Measurements from ENCODE around the gene DSTYK. TPM values are rescaled to one million over a fixed set of nuclear protein-coding genes. Genes with fewer than 3 reads are reported as not detected.

Gene DSTYK
- polyA plus RNA-seq, 1 of the 3 experiments (the other 2 are of a cell fraction) = 4.4 TPM

GRCh38 chr1:205237526-205238484 is 26.3 kb upstream of the DSTYK start (continued):
- no peak for TF ChIP-seq REST (IDR thresholded peaks at IDR 0.05; ENCODE audit: low read depth, low read length)
- no peak for TF ChIP-seq ELF1 (IDR thresholded peaks at IDR 0.05)
- no peak for TF ChIP-seq MAX (IDR thresholded peaks at IDR 0.05; ENCODE audit: low read depth)

GRCh38 chr1:205236951-205237475 is 25.5 kb upstream of the DSTYK start:
- CTCF ChIA-PET = interaction anchor here (1.2 to 4.7 kb wide), 4 partner anchors 19 to 248 kb away, joined by 3 to 39 read pairs (median 6); no protein-coding TSS in a partner anchor
- Histone ChIP-seq H3K9ac (no peak overlapping the region), H4K20me1 (ENCODE audit: insufficient read depth) (no peaks in the 10 kb centered on the region), H2AFZ (ENCODE audit: low read depth) (no peak overlapping the region), H3K27me3 (ENCODE audit: insufficient read depth) (no peaks in the 10 kb centered on the region), H3K9me2 (no peaks in the 10 kb centered on the region), H3K36me3 (replicated peaks in 1 of 2; ENCODE audit: control insufficient read depth in 1 of 2, insufficient read depth in 2 of 2, low read length in 1 of 2) (no peaks in the 10 kb centered on the region), H3K4me2 (no peak overlapping the region), H3K79me2 (ENCODE audit: insufficient read depth) (no peaks in the 10 kb centered on the region), H3K4me3 (ENCODE audit: low read depth in 2 of 2, low read length in 1 of 2) (no peak overlapping the region), H3K9me3 (no peaks in the 10 kb centered on the region), H3K4me1 (ENCODE audit: control insufficient read depth in 1 of 2, insufficient read depth in 2 of 2, low read depth in 1 of 2, low read length in 1 of 2) (peaks cover 0 to 2% of the 10 kb centered on the region in 2 experiments; a peak in 1 of 4 replicates), H3F3A (replicated peaks; ENCODE audit: insufficient read depth) (no peaks in the 10 kb centered on the region), H3K27ac (ENCODE audit: low read depth in 2 of 2, low read length in 1 of 2) (no peak overlapping the region)
- no peak for DNase-seq
- no peak for TF ChIP-seq RXRA (IDR thresholded peaks at IDR 0.05; ENCODE audit: borderline replicate concordance, low read depth)
- no peak for TF ChIP-seq JUND (IDR thresholded peaks at IDR 0.05)
- no peak for TF ChIP-seq FOSL2 (IDR thresholded peaks at IDR 0.05; ENCODE audit: borderline replicate concordance, low read depth)
- no peak for TF ChIP-seq RAD21 (IDR thresholded peaks at IDR 0.05; ENCODE audit: low read length)
- TF ChIP-seq ELF1 (IDR thresholded peaks at IDR 0.05) = no peak
- no peak for TF ChIP-seq TCF12 (IDR thresholded peaks at IDR 0.05)
- 91% methylated on average over 4 of the region's 4 CpGs for WGBS (ENCODE audit: low lambda C conversion rate)
- POLR2A ChIA-PET = no interaction called here

- DNase-seq = no peak
- no peak overlapping the region for H3K4me3 ChIP-seq (ENCODE audit: low read depth in 2 of 2, low read length in 1 of 2)
- no peak overlapping the region for H3K9ac ChIP-seq
- no peaks in the 10 kb centered on the region for H3K9me3 ChIP-seq
- no peaks in the 10 kb centered on the region for H3K79me2 ChIP-seq (ENCODE audit: insufficient read depth)
- no peaks in the 10 kb centered on the region for H3K36me3 ChIP-seq (replicated peaks in 1 of 2; ENCODE audit: control insufficient read depth in 1 of 2, insufficient read depth in 2 of 2, low read length in 1 of 2)
- no peaks in the 10 kb centered on the region for H3K9me2 ChIP-seq
- H2AFZ ChIP-seq (ENCODE audit: low read depth) = no peak overlapping the region
- 91% methylated on average over 8 of the region's 8 CpGs for WGBS (ENCODE audit: low lambda C conversion rate)
- POLR2A ChIA-PET = no interaction called here
- H3F3A ChIP-seq (replicated peaks; ENCODE audit: insufficient read depth) = no peaks in the 10 kb centered on the region
- H3K27ac ChIP-seq (ENCODE audit: low read depth in 2 of 2, low read length in 1 of 2) = no peak overlapping the region
- no peaks in the 10 kb centered on the region for H3K27me3 ChIP-seq (ENCODE audit: insufficient read depth)
- CTCF ChIA-PET = interaction anchor here (1.2 to 4.7 kb wide), 4 partner anchors 19 to 247 kb away, joined by 3 to 39 read pairs (median 6); no protein-coding TSS in a partner anchor
- peaks cover 0 to 2% of the 10 kb centered on the region in 2 experiments; a peak in 1 of 4 replicates for H3K4me1 ChIP-seq (ENCODE audit: control insufficient read depth in 1 of 2, insufficient read depth in 2 of 2, low read depth in 1 of 2, low read length in 1 of 2)
- no peaks in the 10 kb centered on the region for H4K20me1 ChIP-seq (ENCODE audit: insufficient read depth)
- no peak overlapping the region for H3K4me2 ChIP-seq
- TF ChIP-seq IRF3 (IDR thresholded peaks at IDR 0.05; ENCODE audit: low read depth, low read length) (no peak), RAD21 (IDR thresholded peaks at IDR 0.05; ENCODE audit: low read length) (no peak), FOSL2 (IDR thresholded peaks at IDR 0.05; ENCODE audit: borderline replicate concordance, low read depth) (no peak), USF2 (IDR thresholded peaks at IDR 0.05; ENCODE audit: borderline replicate concordance, low read depth, low read length) (no peak), TCF12 (IDR thresholded peaks at IDR 0.05) (no peak), NFIC (IDR thresholded peaks at IDR 0.05; ENCODE audit: borderline replicate concordance) (no peak), JUND (IDR thresholded peaks at IDR 0.05) (no peak), RFX5 (IDR thresholded peaks at IDR 0.05; ENCODE audit: low read length) (no peak), REST (IDR thresholded peaks at IDR 0.05; ENCODE audit: low read depth, low read length) (no peak)
Observed at GRCh38 chr1:205236526-205236925, 25.0 kb upstream of the DSTYK start.

Data from SK-N-SH (cell line).